ENCODE measurements around the gene ENTPD6. TPM values are rescaled to one million over a fixed set of nuclear protein-coding genes. Genes with fewer than 3 reads are reported as not detected.

The ENTPD6 gene
- total and polyA plus RNA-seq, 11 donors, result 58.7 to 200 (median 93.3) TPM

- peak overlapping the region in 9 of 12 donors; percentile 12 to 50 (median 39) for H3K4me3 ChIP-seq
- intact Hi-C loops (cut with DNase I), result no loop called here
- H3K27ac ChIP-seq, result no peak overlapping the region
- ATAC-seq (peak in 3 of 4 donors; percentile 70 to 82 (median 78)), DNase-seq (peak in 2 of 5 donors; percentile 48 to 58)
- TF ChIP-seq POLR2A (IDR thresholded peaks at IDR 0.05) (no peak), CTCF (IDR thresholded peaks at IDR 0.05) (no peak)
- H3K27me3 ChIP-seq, result peaks cover 4 to 46% (median 28%) of the 10 kb centered on the region in 9 donors
- no peaks in the 10 kb centered on the region for H3K36me3 ChIP-seq
- peaks cover 0 to 12% (median 8%) of the 10 kb centered on the region in 12 donors for H3K4me1 ChIP-seq
- 6 to 11% (median 9%) methylated on average over 32 to 61 of the region's 61 CpGs for WGBS, 4 donors
- no peaks in the 10 kb centered on the region for H3K9me3 ChIP-seq
Measured at GRCh38 chr20:25148181-25148981, 47.1 kb upstream of the ENTPD6 start.

- 73 to 76% (median 74%) methylated on average over 16 to 17 of the region's 17 CpGs for WGBS, 4 donors
- Histone ChIP-seq H3K4me3 (peak overlapping the region in 7 of 12 donors; percentile 21 to 50 (median 45)), H3K9me3 (no peaks in the 10 kb centered on the region), H3K4me1 (peaks cover 0 to 12% (median 8%) of the 10 kb centered on the region in 12 donors), H3K27me3 (peaks cover 4 to 46% (median 28%) of the 10 kb centered on the region in 9 donors), H3K36me3 (no peaks in the 10 kb centered on the region), H3K27ac (no peak overlapping the region)
- DNase-seq, result no peak
- no peak for TF ChIP-seq POLR2A (IDR thresholded peaks at IDR 0.05)
- no peak for TF ChIP-seq CTCF (IDR thresholded peaks at IDR 0.05)
- intact Hi-C loops (cut with DNase I), result no loop called here
- ATAC-seq, result no peak
Measured at GRCh38 chr20:25148982-25149846, 46.3 kb upstream of the ENTPD6 start.

GRCh38 chr20:25150016-25150415 is 45.5 kb upstream of the ENTPD6 start:
- 55 to 82% (median 64%) methylated on average over 5 to 6 of the region's 6 CpGs for WGBS, 4 donors
- DNase-seq, result no peak
- Histone ChIP-seq H3K9me3 (no peaks in the 10 kb centered on the region), H3K27ac (no peak overlapping the region), H3K36me3 (no peaks in the 10 kb centered on the region), H3K4me3 (no peak overlapping the region), H3K4me1 (peaks cover 0 to 12% (median 8%) of the 10 kb centered on the region in 12 donors), H3K27me3 (peaks cover 4 to 46% (median 28%) of the 10 kb centered on the region in 9 donors)
- no peak for TF ChIP-seq POLR2A (IDR thresholded peaks at IDR 0.05)
- TF ChIP-seq CTCF (IDR thresholded peaks at IDR 0.05), result no peak
- intact Hi-C loops (cut with DNase I), result no loop called here
- ATAC-seq, result no peak

GRCh38 chr20:25158043-25158442 is 37.5 kb upstream of the ENTPD6 start:
- 31 to 93% (median 80%) methylated on average over 1 of the region's 1 CpG for WGBS, 4 donors
- Histone ChIP-seq H3K27ac (no peak overlapping the region), H3K36me3 (no peaks in the 10 kb centered on the region), H3K9me3 (peaks cover 0 to under 1% (median 0%) of the 10 kb centered on the region in 12 donors), H3K27me3 (no peaks in the 10 kb centered on the region), H3K4me1 (no peaks in the 10 kb centered on the region), H3K4me3 (no peak overlapping the region)
- intact Hi-C loops (cut with DNase I), result no loop called here
- ATAC-seq, result no peak
- DNase-seq, result no peak
- no peak for TF ChIP-seq POLR2A (IDR thresholded peaks at IDR 0.05)
- TF ChIP-seq CTCF (IDR thresholded peaks at IDR 0.05), result no peak

Data from heart left ventricle (tissue), 16 donors.